CD14-positive monocyte (primary cell): Measurements from ENCODE around the gene ADAMTS4. TPM values are rescaled to one million over a fixed set of nuclear protein-coding genes. Genes with fewer than 3 reads are reported as not detected.
A peak's percentile ranks its signal among the peaks of the same experiment; 100 is the strongest.

Experiments
- DNase-seq, 3 donors: peaks; one replicate each; pipeline ENCODE4 v3.0.0-alpha.2; 2011 to 2022
- H2AFZ ChIP-seq: 2 replicates; pipeline ENCODE4 v1.6.0; 2012; ENCODE audit warnings: mild to moderate bottlenecking, low read depth, low read length, inconsistent platforms; ENCODE audit not compliant: insufficient read depth, poor library complexity, severe bottlenecking
- H3K27ac ChIP-seq, 2 donors: 1 replicate in 1 of 2; 2 replicates in 1 of 2; pipeline ENCODE4 v1.5.1; 2012 to 2013; ENCODE audit warnings: low read length in 2 of 2, control low read depth in 1 of 2, inconsistent platforms in 1 of 2, low read depth in 1 of 2, mild to moderate bottlenecking in 1 of 2
- H3K27me3 ChIP-seq, 2 donors: one replicate each; pipeline versions ENCODE4 v1.6.0 to v1.6.1; 2011 to 2013; ENCODE audit warnings: low read length in 2 of 2; ENCODE audit not compliant: control insufficient read depth in 2 of 2, insufficient read depth in 2 of 2
- H3K36me3 ChIP-seq, 2 donors: replicated peaks in 1 of 2; 1 replicate in 1 of 2; 2 replicates in 1 of 2; pipeline versions ENCODE4 v1.5.1 to v1.6.1; 2012 to 2013; ENCODE audit warnings: low read length in 2 of 2, control low read depth in 1 of 2, inconsistent platforms in 1 of 2, mild to moderate bottlenecking in 1 of 2; ENCODE audit not compliant: insufficient read depth in 2 of 2, control insufficient read depth in 1 of 2
- H3K4me1 ChIP-seq, 2 donors: 1 replicate in 1 of 2; 2 replicates in 1 of 2; pipeline versions ENCODE4 v1.5.1 to v1.6.1; 2012 to 2013; ENCODE audit warnings: low read length in 2 of 2, control low read depth in 1 of 2, inconsistent platforms in 1 of 2, mild to moderate bottlenecking in 1 of 2, moderate library complexity in 1 of 2; ENCODE audit not compliant: insufficient read depth in 2 of 2, control insufficient read depth in 1 of 2
- H3K4me2 ChIP-seq: replicated peaks from 2 replicates; pipeline ENCODE3; 2012; ENCODE audit warnings: low read length, moderate library complexity, mild to moderate bottlenecking; ENCODE audit not compliant: poor library complexity, severe bottlenecking; ENCODE audit errors: extremely low read depth
- H3K4me3 ChIP-seq, 3 experiments: fragments of 200-600 bp in 1 of 3; sonication (generic) in 1 of 3; replicated peaks in 1 of 3; 1 replicate in 2 of 3; 2 replicates in 1 of 3; pipeline ENCODE4 v1.5.1; 2011 to 2013; ENCODE audit warnings: low read length in 3 of 3, mild to moderate bottlenecking in 3 of 3, control low read depth in 2 of 3, low read depth in 2 of 3, inconsistent platforms in 1 of 3, moderate library complexity in 1 of 3
- H3K79me2 ChIP-seq: 2 replicates; pipeline ENCODE4 v1.6.0; 2012; ENCODE audit warnings: mild to moderate bottlenecking, control low read depth, inconsistent platforms, low read length, moderate library complexity; ENCODE audit not compliant: insufficient read depth
- H3K9ac ChIP-seq: 2 replicates; pipeline ENCODE4 v1.6.0; 2017; ENCODE audit warnings: low read length, mild to moderate bottlenecking; ENCODE audit not compliant: insufficient read depth, poor library complexity, severe bottlenecking
- H3K9me3 ChIP-seq, 2 donors: replicated peaks in 1 of 2; 1 replicate in 1 of 2; 2 replicates in 1 of 2; pipeline versions ENCODE4 v1.5.1 to v1.6.1; 2012 to 2013; ENCODE audit warnings: low read length in 2 of 2, control low read depth in 1 of 2; ENCODE audit not compliant: control insufficient read depth in 1 of 2, insufficient read depth in 1 of 2
- H4K20me1 ChIP-seq: 2 replicates; pipeline ENCODE4 v1.6.0; 2012; ENCODE audit warnings: mild to moderate bottlenecking, low read length, control low read depth, moderate library complexity; ENCODE audit not compliant: insufficient read depth
- H3K27ac Mint-ChIP-seq, 7 donors: one replicate each; pipeline ENCODE4 v1.8.0; 2020; ENCODE audit warnings: mild to moderate bottlenecking in 7 of 7, mixed read lengths in 7 of 7, moderate library complexity in 6 of 7, inconsistent platforms in 2 of 7
- H3K27me3 Mint-ChIP-seq, 3 donors: one replicate each; pipeline ENCODE4 v1.8.0; 2021 to 2022; ENCODE audit warnings: low read depth in 3 of 3, mild to moderate bottlenecking in 3 of 3, mixed read lengths in 3 of 3, moderate library complexity in 3 of 3, inconsistent platforms in 1 of 3
- H3K36me3 Mint-ChIP-seq, 2 donors: one replicate each; pipeline ENCODE4 v1.8.0; 2020; ENCODE audit warnings: mixed read lengths in 2 of 2, inconsistent platforms in 1 of 2, mild to moderate bottlenecking in 1 of 2
- H3K4me1 Mint-ChIP-seq: one replicate; pipeline ENCODE4 v1.8.0; 2020; ENCODE audit warnings: mild to moderate bottlenecking, mixed read lengths
- H3K4me3 Mint-ChIP-seq, 2 donors: one replicate each; pipeline ENCODE4 v1.8.0; 2020; ENCODE audit warnings: mild to moderate bottlenecking in 2 of 2, mixed read lengths in 2 of 2, moderate library complexity in 1 of 2
- H3K9me3 Mint-ChIP-seq, 7 donors: one replicate each; pipeline ENCODE4 v1.8.0; 2020 to 2022; ENCODE audit warnings: mixed read lengths in 7 of 7, mild to moderate bottlenecking in 6 of 7, moderate library complexity in 6 of 7, inconsistent platforms in 2 of 7
- WGBS: methylation state at CpG from one replicate; pipeline ENCODE4 v1.1.5; 2013; ENCODE audit warnings: missing lambda C conversion rate; ENCODE audit not compliant: insufficient coverage; 5-methylcytosine and 5-hydroxymethylcytosine counted together
- intact Hi-C, 2 donors: fragments of 100-400 bp; cut with micrococcal nuclease; formaldehyde crosslinking; loops; one replicate each; pipeline versions ENCODE4 v1.15.0 to v1.15.1; 2023
- polyA plus RNA-seq, 3 donors: library from polyadenylated mRNA; depleted of rRNA in 1 of 3; unstranded in 2 of 3; stranded (reverse) in 1 of 3; fragments of 300-500 nt in 2 of 3; fragments of >200 nt in 1 of 3; fragmentation: Illumina TruSeq in 2 of 3; gene quantifications; 1 replicate in 2 of 3; 2 replicates in 1 of 3; pipeline ENCODE4 v1.2.3, GENCODE V29; 2012 to 2021
- TF ChIP-seq, protein P1 (sequence below): fragments of 200-600 bp; IDR thresholded peaks from one replicate; pipeline ENCODE4 v1.8.0; 2022; ENCODE audit warnings: antibody characterized with exemption, mild to moderate bottlenecking

Gene ADAMTS4
- polyA plus RNA-seq, 3 donors = 0.01 to 0.04 TPM; not detected in 1

DNA sequence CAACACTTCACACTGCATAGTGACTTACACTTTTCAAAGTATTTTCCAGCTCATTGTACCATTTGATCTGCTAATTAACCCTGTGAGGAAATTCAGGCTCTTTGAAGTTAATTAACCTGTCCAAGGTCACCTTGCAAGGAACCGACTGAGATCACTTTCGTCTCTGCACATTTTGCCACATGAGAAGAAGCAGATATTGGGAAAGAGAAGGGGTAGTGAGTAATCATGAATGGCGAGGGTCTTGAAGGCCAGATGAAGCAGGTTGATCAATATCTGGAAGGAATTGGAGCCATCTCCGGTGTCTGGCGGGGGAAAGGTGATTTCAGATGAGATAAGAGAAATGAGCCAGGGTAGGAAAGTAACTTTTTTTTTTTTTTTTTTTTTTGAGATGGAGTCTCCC lies 21.1 kb upstream of the ADAMTS4 start:
- peaks cover 20 to 37% of the 10 kb centered on the region in 2 donors for H3K4me1 ChIP-seq
- TF ChIP-seq, protein P1, sequence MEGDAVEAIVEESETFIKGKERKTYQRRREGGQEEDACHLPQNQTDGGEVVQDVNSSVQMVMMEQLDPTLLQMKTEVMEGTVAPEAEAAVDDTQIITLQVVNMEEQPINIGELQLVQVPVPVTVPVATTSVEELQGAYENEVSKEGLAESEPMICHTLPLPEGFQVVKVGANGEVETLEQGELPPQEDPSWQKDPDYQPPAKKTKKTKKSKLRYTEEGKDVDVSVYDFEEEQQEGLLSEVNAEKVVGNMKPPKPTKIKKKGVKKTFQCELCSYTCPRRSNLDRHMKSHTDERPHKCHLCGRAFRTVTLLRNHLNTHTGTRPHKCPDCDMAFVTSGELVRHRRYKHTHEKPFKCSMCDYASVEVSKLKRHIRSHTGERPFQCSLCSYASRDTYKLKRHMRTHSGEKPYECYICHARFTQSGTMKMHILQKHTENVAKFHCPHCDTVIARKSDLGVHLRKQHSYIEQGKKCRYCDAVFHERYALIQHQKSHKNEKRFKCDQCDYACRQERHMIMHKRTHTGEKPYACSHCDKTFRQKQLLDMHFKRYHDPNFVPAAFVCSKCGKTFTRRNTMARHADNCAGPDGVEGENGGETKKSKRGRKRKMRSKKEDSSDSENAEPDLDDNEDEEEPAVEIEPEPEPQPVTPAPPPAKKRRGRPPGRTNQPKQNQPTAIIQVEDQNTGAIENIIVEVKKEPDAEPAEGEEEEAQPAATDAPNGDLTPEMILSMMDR = no peak
- no peak for DNase-seq
- H3K9me3 Mint-ChIP-seq = peaks cover 0 to 2% (median 0%) of the 10 kb centered on the region in 7 donors
- H3K4me3 Mint-ChIP-seq = no peak overlapping the region
- intact Hi-C loops = no loop called here
- H3K4me2 ChIP-seq = no peak overlapping the region
- H3K36me3 Mint-ChIP-seq = peaks cover 61 to 66% of the 10 kb centered on the region in 2 donors
- H3K4me3 ChIP-seq = no peak overlapping the region
- no peaks in the 10 kb centered on the region for H3K9me3 ChIP-seq
- WGBS = 93% methylated on average over 3 of the region's 5 CpGs
- no peaks in the 10 kb centered on the region for H3K27me3 ChIP-seq
- H3K9ac ChIP-seq = no peak overlapping the region
- peaks cover 0 to 1% (median 1%) of the 10 kb centered on the region in 3 donors for H3K27me3 Mint-ChIP-seq
- peak overlapping the region in 5 of 7 donors; percentile 15 to 100 (median 60) for H3K27ac Mint-ChIP-seq
- H3K4me1 Mint-ChIP-seq = peaks cover 62% of the 10 kb centered on the region
- H3K36me3 ChIP-seq = peaks cover 26 to 57% of the 10 kb centered on the region in 2 donors
- peaks cover 47% of the 10 kb centered on the region for H3K79me2 ChIP-seq
- peak overlapping the region in 1 of 2 donors; percentile 13 for H3K27ac ChIP-seq
- no peak overlapping the region for H2AFZ ChIP-seq
- peaks cover 71% of the 10 kb centered on the region for H4K20me1 ChIP-seq

DNA sequence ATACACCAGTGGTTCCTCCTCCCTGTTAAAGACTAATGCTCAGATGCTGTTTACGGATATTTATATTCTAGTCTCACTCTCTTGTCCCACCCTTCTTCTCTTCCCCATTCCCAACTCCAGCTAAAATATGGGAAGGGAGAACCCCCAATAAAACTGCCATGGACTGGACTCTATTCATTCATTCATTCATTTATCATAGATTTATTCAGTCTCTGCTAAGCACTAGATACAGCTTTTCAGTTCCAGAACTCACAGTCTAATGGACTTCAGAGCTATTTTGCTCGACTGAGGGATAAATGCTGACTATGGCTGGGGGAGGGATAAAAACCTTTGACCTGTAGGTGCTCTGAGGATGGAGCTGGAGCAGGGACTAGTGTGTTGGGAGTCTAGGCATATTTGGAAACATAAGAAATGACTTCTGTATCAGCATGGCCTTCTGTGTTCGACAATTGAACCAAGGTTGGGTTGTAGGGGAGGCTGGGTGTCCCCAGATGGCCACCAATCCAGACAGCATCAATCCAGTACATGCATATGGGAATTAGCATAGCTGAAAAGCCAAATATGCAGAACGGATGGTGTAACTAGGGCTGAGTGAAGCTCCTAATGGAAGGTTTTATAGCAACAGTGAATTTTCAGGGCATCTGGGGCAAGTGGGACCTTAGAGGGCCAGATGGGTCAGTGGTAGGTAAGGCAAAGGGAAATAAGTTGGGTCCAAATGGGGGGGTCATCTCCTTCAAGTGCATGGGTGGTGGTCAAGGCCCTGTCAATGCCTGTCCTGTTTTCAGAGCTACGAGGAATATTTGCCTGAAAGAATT lies 20.4 kb upstream of the ADAMTS4 start:
- Histone ChIP-seq H3K27me3 (no peaks in the 10 kb centered on the region), H3K79me2 (peaks cover 54% of the 10 kb centered on the region), H4K20me1 (peaks cover 71% of the 10 kb centered on the region), H3K36me3 (peaks cover 26 to 54% of the 10 kb centered on the region in 2 donors), H3K4me3 (no peak overlapping the region), H3K4me1 (peaks cover 25 to 36% of the 10 kb centered on the region in 2 donors), H3K9ac (no peak overlapping the region), H2AFZ (no peak overlapping the region), H3K27ac (peak overlapping the region in 1 of 2 donors; percentile 100), H3K9me3 (no peaks in the 10 kb centered on the region), H3K4me2 (peak overlapping the region; percentile 100)
- peaks cover 60% of the 10 kb centered on the region for H3K4me1 Mint-ChIP-seq
- peaks cover 0 to 2% (median 0%) of the 10 kb centered on the region in 7 donors for H3K9me3 Mint-ChIP-seq
- H3K4me3 Mint-ChIP-seq = no peak overlapping the region
- no peak for DNase-seq
- 97% methylated on average over 3 of the region's 5 CpGs for WGBS
- TF ChIP-seq, protein P1 = no peak
- H3K27ac Mint-ChIP-seq = peak overlapping the region; percentile 20 to 100 (median 100)
- intact Hi-C loops = no loop called here
- H3K36me3 Mint-ChIP-seq = peaks cover 61 to 65% of the 10 kb centered on the region in 2 donors
- peaks cover 0 to 1% (median 1%) of the 10 kb centered on the region in 3 donors for H3K27me3 Mint-ChIP-seq
